ENCODE results near the gene SFMBT1.

- TF ChIP-seq CTCF (IDR thresholded peaks at IDR 0.05 in 2 of 3, conservative IDR thresholded peaks at IDR 0.05 in 1 of 3; ENCODE audit: borderline replicate concordance in 1 of 3, insufficient read depth in 1 of 3, low read depth in 2 of 3, low read length in 2 of 3): no peak
- TF ChIP-seq ZNF274 (IDR thresholded peaks at IDR 0.05; ENCODE audit: low read depth, low read length): no peak
- no peak for TF ChIP-seq YY1 (IDR thresholded peaks at IDR 0.05; ENCODE audit: extremely low read depth, insufficient replicate concordance, low read depth, low read length)
- no peak for TF ChIP-seq EZH2phosphoT487 (IDR thresholded peaks at IDR 0.05; ENCODE audit: borderline replicate concordance)
- no peak for TF ChIP-seq POLR2A (IDR thresholded peaks at IDR 0.05; ENCODE audit: borderline replicate concordance, extremely low read depth, insufficient read depth, insufficient read length)
- no peak for TF ChIP-seq ZFX (IDR thresholded peaks at IDR 0.05)
- no peak for TF ChIP-seq EZH2 (IDR thresholded peaks at IDR 0.05)
- TF ChIP-seq MAX (IDR thresholded peaks at IDR 0.05): no peak
- TF ChIP-seq ATF3 (IDR thresholded peaks at IDR 0.05): no peak
- TF ChIP-seq FOSL1 (IDR thresholded peaks at IDR 0.05; ENCODE audit: low read depth): no peak
- no peak for TF ChIP-seq ZBTB33 (IDR thresholded peaks at IDR 0.05; ENCODE audit: extremely low read depth, insufficient replicate concordance, low read length)
- TF ChIP-seq REST (IDR thresholded peaks at IDR 0.05; ENCODE audit: low read depth): no peak
- no peak for TF ChIP-seq POLR2AphosphoS5 (IDR thresholded peaks at IDR 0.05; ENCODE audit: low read depth, low read length)
- TF ChIP-seq EGR1 (IDR thresholded peaks at IDR 0.05; ENCODE audit: low read depth): no peak
Measured at GRCh38 chr3:53043738-53044137, 2.1 kb downstream of the SFMBT1 start.
